Brain microvascular endothelial cell (primary cell): ENCODE results near the gene HAL.

Experiments
- DNase-seq: peaks from one replicate; pipeline ENCODE4 v3.0.0-alpha.2; 2020
- H3K27ac ChIP-seq: fragments of 250-450 bp; sonication (Bioruptor Pico); 2 replicates; pipeline ENCODE4 v1.5.1; 2020; ENCODE audit warnings: mild to moderate bottlenecking, moderate library complexity
- H3K27me3 ChIP-seq: fragments of 250-450 bp; sonication (Bioruptor Pico); replicated peaks from 2 replicates; pipeline ENCODE4 v1.5.1; 2020; ENCODE audit warnings: mild to moderate bottlenecking
- H3K36me3 ChIP-seq: fragments of 250-450 bp; sonication (Bioruptor Pico); replicated peaks from 2 replicates; pipeline ENCODE4 v1.5.1; 2020; ENCODE audit warnings: mild to moderate bottlenecking
- H3K4me3 ChIP-seq: 2 replicates; pipeline ENCODE4 v1.5.1; 2011; ENCODE audit warnings: low read depth, mild to moderate bottlenecking, control low read depth, low read length, moderate library complexity
- in situ Hi-C: cut with HindIII; loops from 2 replicates; pipeline ENCODE4 v1.10.0; 2017; ENCODE audit warnings: low sequenced_read_pairs, low pct_ligation_motif_present
- TF ChIP-seq, protein P1 (sequence below): IDR thresholded peaks from 2 replicates; pipeline ENCODE4 v1.5.1; 2011; ENCODE audit warnings: low read depth, mild to moderate bottlenecking, moderate library complexity, low read length, control low read depth, inconsistent platforms; ENCODE audit errors: missing control alignments

Gene HAL

DNA sequence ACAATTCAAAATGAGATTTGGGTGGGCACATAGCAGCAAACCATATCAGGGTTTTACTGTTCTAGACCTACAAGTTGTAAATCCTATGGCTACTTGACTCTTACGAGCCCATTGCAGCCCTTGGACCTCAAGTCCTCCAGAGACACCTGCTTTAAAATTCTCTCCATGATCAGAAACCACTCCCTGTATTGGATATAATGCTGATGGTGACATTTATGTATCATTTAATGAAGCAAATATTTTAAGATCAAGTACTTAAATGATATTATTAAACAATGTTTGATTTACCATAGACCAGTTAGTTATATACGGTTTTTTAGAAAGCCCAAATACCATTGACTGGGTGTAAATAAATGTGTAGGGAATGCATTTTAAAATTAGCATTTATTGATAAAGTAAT, 28.8 kb downstream of the HAL start:
- no peak overlapping the region for H3K27ac ChIP-seq
- TF ChIP-seq, protein P1, sequence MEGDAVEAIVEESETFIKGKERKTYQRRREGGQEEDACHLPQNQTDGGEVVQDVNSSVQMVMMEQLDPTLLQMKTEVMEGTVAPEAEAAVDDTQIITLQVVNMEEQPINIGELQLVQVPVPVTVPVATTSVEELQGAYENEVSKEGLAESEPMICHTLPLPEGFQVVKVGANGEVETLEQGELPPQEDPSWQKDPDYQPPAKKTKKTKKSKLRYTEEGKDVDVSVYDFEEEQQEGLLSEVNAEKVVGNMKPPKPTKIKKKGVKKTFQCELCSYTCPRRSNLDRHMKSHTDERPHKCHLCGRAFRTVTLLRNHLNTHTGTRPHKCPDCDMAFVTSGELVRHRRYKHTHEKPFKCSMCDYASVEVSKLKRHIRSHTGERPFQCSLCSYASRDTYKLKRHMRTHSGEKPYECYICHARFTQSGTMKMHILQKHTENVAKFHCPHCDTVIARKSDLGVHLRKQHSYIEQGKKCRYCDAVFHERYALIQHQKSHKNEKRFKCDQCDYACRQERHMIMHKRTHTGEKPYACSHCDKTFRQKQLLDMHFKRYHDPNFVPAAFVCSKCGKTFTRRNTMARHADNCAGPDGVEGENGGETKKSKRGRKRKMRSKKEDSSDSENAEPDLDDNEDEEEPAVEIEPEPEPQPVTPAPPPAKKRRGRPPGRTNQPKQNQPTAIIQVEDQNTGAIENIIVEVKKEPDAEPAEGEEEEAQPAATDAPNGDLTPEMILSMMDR = no peak
- no peaks in the 10 kb centered on the region for H3K36me3 ChIP-seq
- H3K4me3 ChIP-seq = no peak overlapping the region
- H3K27me3 ChIP-seq = no peaks in the 10 kb centered on the region
- DNase-seq = no peak
- in situ Hi-C loops = no loop called here

DNA sequence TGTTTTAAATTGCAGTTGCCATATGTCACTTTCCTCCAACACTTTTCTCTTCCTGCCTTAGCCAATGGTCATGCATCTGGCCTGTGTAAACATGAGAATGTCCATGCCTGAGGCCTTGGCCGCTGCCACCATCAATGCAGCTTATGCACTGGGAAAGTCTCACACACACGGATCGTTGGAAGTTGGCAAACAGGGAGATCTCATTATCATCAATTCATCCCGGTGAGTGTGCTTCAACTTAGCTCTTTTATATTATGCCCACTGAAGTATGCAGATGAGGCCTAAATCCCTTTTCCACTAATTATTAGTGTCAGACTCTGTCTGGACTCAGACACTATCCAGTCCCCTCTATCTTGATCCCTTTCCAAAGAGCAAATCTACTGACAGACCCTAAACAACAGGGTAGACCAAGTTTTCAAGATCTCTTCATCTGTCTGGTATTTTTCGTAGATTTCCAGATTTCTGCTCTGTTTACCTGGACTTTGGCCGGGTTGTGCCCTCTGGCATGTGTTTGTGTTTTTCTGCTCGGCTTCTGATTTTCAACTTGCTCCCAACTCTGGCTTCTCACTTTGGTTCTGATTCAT, 29.8 kb downstream of the HAL start:
- H3K4me3 ChIP-seq = no peak overlapping the region
- in situ Hi-C loops = no loop called here
- no peaks in the 10 kb centered on the region for H3K27me3 ChIP-seq
- no peaks in the 10 kb centered on the region for H3K36me3 ChIP-seq
- TF ChIP-seq, protein P1 = no peak
- DNase-seq = no peak
- H3K27ac ChIP-seq = no peak overlapping the region

DNA sequence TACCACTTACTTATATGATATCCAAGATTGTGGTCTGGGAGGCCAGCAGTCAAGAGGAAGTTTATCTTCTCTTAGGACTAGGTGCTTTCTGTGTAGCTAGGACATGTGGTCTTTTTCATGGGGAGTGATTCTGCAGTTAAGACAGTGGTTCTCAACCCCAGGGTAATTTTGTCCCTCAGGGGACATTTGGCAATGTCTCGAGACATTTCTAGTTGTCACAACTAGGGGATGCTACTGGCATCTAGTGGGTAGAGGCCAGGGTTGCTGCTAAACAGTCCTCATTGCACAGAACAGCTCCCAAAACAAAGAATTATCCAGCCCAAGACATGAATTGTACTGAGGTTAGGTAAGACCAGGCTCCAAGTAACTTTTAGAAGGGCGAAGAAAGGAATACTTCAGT, 33.0 kb downstream of the HAL start:
- no peak for DNase-seq
- TF ChIP-seq, protein P1 = peak; percentile 8
- Histone ChIP-seq H3K27ac (no peak overlapping the region), H3K36me3 (no peaks in the 10 kb centered on the region), H3K4me3 (no peak overlapping the region), H3K27me3 (no peaks in the 10 kb centered on the region)
- in situ Hi-C loops = no loop called here

DNA sequence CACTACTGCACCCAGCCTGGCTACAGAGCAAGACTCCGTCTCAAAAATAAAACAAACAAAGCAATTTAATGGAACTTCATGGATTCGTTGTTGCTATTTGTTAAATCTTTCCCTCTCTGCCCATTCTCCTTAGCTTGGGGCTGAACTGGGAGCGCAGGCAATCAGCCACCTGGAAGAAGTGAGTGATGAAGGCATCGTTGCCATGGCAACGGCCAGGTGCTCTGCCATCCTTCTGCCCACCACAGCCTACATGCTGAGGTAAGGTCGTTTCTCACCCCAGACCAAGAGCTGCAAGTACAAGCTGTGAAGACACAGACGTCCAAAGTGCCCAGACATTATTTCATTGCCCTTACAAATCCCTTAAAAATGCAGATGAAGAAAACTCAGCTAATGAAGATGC, 33.9 kb downstream of the HAL start:
- in situ Hi-C loops = no loop called here
- Histone ChIP-seq H3K27me3 (no peaks in the 10 kb centered on the region), H3K36me3 (no peaks in the 10 kb centered on the region), H3K27ac (no peak overlapping the region), H3K4me3 (no peak overlapping the region)
- TF ChIP-seq, protein P1 = no peak
- DNase-seq = no peak

DNA sequence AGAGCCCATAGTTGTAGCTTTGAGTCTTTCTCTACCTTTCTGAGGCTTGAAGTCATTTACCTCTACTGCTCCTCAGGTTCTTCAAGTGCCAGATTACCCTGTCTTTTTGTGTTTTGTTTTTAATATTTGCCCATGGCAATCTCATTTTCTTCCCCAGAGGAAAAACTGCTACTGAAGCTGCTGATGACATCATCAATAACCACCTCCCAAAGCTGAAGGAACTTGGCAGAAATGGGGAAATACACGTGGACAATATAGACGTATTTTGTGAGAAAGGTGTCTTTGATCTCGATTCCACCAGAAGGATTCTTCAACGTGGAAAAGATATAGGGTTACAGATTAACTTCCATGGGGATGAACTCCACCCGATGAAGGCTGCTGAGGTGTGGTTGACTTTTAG, 35.9 kb downstream of the HAL start:
- TF ChIP-seq, protein P1 = no peak
- in situ Hi-C loops = no loop called here
- Histone ChIP-seq H3K27me3 (no peaks in the 10 kb centered on the region), H3K27ac (no peak overlapping the region), H3K4me3 (no peak overlapping the region), H3K36me3 (no peaks in the 10 kb centered on the region)
- DNase-seq = no peak

DNA sequence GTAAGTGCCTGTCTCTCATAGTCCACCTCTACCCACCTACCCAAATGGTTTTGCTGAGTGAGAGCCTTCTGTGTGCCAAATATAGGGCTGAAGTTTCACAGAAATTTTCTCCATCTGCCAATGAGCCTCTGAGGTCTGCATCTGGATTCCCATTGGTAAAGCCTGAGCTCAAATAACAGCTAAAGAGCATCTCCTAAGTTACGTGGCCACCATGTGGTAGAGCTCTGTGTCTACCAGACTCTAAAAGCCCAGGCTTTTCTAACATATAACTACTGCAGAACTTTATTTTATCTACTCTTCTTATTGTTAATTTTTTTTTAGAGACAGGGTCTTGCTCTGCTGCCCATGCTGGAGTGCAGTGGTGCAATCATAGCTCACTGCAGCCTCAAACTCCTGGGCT, 37.0 kb downstream of the HAL start:
- Histone ChIP-seq H3K4me3 (no peak overlapping the region), H3K36me3 (no peaks in the 10 kb centered on the region), H3K27me3 (no peaks in the 10 kb centered on the region), H3K27ac (no peak overlapping the region)
- TF ChIP-seq, protein P1 = peak; percentile 32
- in situ Hi-C loops = no loop called here
- DNase-seq = no peak
